ENCODE measurements around the gene SLC39A2. TPM values are rescaled to one million over a fixed set of nuclear protein-coding genes. Genes with fewer than 3 reads are reported as not detected.

The SLC39A2 gene
- total RNA-seq, 1 experiment from 2014 or later: not detected

GRCh38 chr14:20971705-20972021 lies 27.4 kb upstream of the SLC39A2 start:
- no peaks in the 10 kb centered on the region for H3K9me3 ChIP-seq (ENCODE audit: control insufficient read depth in 1 of 2, insufficient read depth in 1 of 2, low read depth in 1 of 2, low read length in 2 of 2)
- H3K79me2 ChIP-seq (ENCODE audit: insufficient read depth, low read length): no peaks in the 10 kb centered on the region
- intact Hi-C loops (cut with micrococcal nuclease): loop anchor here (2.0 to 10.0 kb wide), 3 partner anchors 115 to 357 kb away; no protein-coding TSS in a partner anchor
- no peaks in the 10 kb centered on the region for H3K27me3 ChIP-seq (ENCODE audit: insufficient read depth, low read length)
- H3K4me3 ChIP-seq (replicated peaks in 1 of 2; ENCODE audit: low read depth in 1 of 2, low read length in 2 of 2): peak overlapping the region; percentile 61 to 63
- H3K4me2 ChIP-seq (ENCODE audit: low read length): peak overlapping the region; percentile 89
- no peaks in the 10 kb centered on the region for H4K20me1 ChIP-seq (ENCODE audit: insufficient read depth)
- peak overlapping the region; percentile 59 for H3K9ac ChIP-seq (ENCODE audit: low read length)
- TF ChIP-seq POLR2A (IDR thresholded peaks at IDR 0.05; ENCODE audit: borderline replicate concordance, extremely low read depth, insufficient read depth, insufficient read length): no peak
- TF ChIP-seq JUND (IDR thresholded peaks at IDR 0.05): no peak
- no peak for TF ChIP-seq ZBTB33 (IDR thresholded peaks at IDR 0.05; ENCODE audit: extremely low read depth, insufficient replicate concordance, low read length)
- TF ChIP-seq TCF7L2 (IDR thresholded peaks at IDR 0.05; ENCODE audit: borderline replicate concordance, extremely low read depth, insufficient read depth, insufficient read length): no peak
- TF ChIP-seq CBX3 (IDR thresholded peaks at IDR 0.05; ENCODE audit: low read depth): no peak
- TF ChIP-seq EZH2phosphoT487 (IDR thresholded peaks at IDR 0.05; ENCODE audit: borderline replicate concordance): no peak
- TF ChIP-seq ZFX (IDR thresholded peaks at IDR 0.05): no peak
- TF ChIP-seq RAD21 (IDR thresholded peaks at IDR 0.05; ENCODE audit: low read depth): no peak
- no peak for TF ChIP-seq SRF (IDR thresholded peaks at IDR 0.05; ENCODE audit: low read depth)
- no peak for TF ChIP-seq ELF1 (IDR thresholded peaks at IDR 0.05; ENCODE audit: borderline replicate concordance, low read depth)
- TF ChIP-seq YY1 (IDR thresholded peaks at IDR 0.05; ENCODE audit: extremely low read depth, insufficient replicate concordance, low read depth, low read length): no peak
- no peak for TF ChIP-seq CEBPB (IDR thresholded peaks at IDR 0.05; ENCODE audit: low read depth)
- TF ChIP-seq EZH2 (IDR thresholded peaks at IDR 0.05): no peak
- no peak for TF ChIP-seq ZNF274 (IDR thresholded peaks at IDR 0.05; ENCODE audit: low read depth, low read length)
- no peak for DNase-seq (ENCODE audit: low read depth, low spot score)
- ATAC-seq: no peak; the same call in 1 of the 2 replicates
- peak overlapping the region; percentile 59 for H2AFZ ChIP-seq (ENCODE audit: low read depth, low read length, poor library complexity, severe bottlenecking)
- peak overlapping the region; percentile 39 for H3K27ac ChIP-seq (ENCODE audit: low read depth, low read length)
- ChIA-PET RAD21 (ENCODE audit: low non-redundant PET in 1 of 2, low total read pairs in 2 of 2, uncharacterized antibody in 2 of 2, unreplicated experiment in 2 of 2) (interaction anchor here (0.9 to 1.7 kb wide), 4 partner anchors 43 to 114 kb away, joined by 3 to 5 read pairs (median 4); no protein-coding TSS in a partner anchor), POLR2A (interaction anchor here (1.3 to 1.9 kb wide), 3 partner anchors 10 to 314 kb away, joined by 3 to 9 read pairs (median 4); partner anchors contain the start of gene SLC39A2), CTCF (interaction anchor here (0.8 to 3.4 kb wide), 19 partner anchors 10 to 281 kb away, joined by 3 to 53 read pairs (median 7); partner anchors contain the start of genes ARHGEF40 and SLC39A2)
- peaks cover 10 to 30% of the 10 kb centered on the region in 2 experiments for H3K4me1 ChIP-seq (ENCODE audit: control insufficient read depth in 1 of 2, insufficient read depth in 2 of 2, low read length in 2 of 2)
- BruUV-seq (replicated peaks): no TSS peak
- no peaks in the 10 kb centered on the region for H3K36me3 ChIP-seq (ENCODE audit: control insufficient read depth in 1 of 2, insufficient read depth in 2 of 2, low read length in 2 of 2)
- H3K9me2 ChIP-seq (ENCODE audit: insufficient read depth): no peaks in the 10 kb centered on the region
